GM19463 (cell line): ENCODE results near the gene KCTD4.

ENCODE experiments used
- ATAC-seq: cut with Tn5 transposase; IDR thresholded peaks from one replicate; pipeline ENCODE4 v1.9.1; 2021; ENCODE audit warnings: mild to moderate bottlenecking, moderate library complexity; ENCODE audit not compliant: unreplicated experiment

KCTD4 gene

GRCh38 chr13:45179428-45179827, 21.4 kb downstream of the KCTD4 start:
- no peak for ATAC-seq

GRCh38 chr13:45178349-45179162, 22.3 kb downstream of the KCTD4 start:
- no peak for ATAC-seq

- no peak for ATAC-seq
These were observed 26.4 kb downstream of the KCTD4 start for GRCh38 chr13:45174478-45174877.

- no peak for ATAC-seq
These were observed 32.3 kb downstream of the KCTD4 start for GRCh38 chr13:45168555-45168930.

GRCh38 chr13:45167611-45168554, 33.0 kb downstream of the KCTD4 start:
- ATAC-seq: no peak

GRCh38 chr13:45166858-45167257, 34.0 kb downstream of the KCTD4 start:
- ATAC-seq: no peak

GRCh38 chr13:45162821-45163220, 38.0 kb downstream of the KCTD4 start:
- ATAC-seq: no peak

GRCh38 chr13:45162194-45162593, 38.7 kb downstream of the KCTD4 start:
- no peak for ATAC-seq

GRCh38 chr13:45156565-45157361, 44.1 kb downstream of the KCTD4 start:
- no peak for ATAC-seq

- ATAC-seq: no peak
These were observed 50.9 kb downstream of the KCTD4 start for GRCh38 chr13:45149964-45150363.

- no peak for ATAC-seq
These were observed 57.5 kb downstream of the KCTD4 start for GRCh38 chr13:45143346-45143751.
